NCI-H128 (cell line): Measurements from ENCODE around the gene PAQR7.
"Not testable (repeated sequence)": the region's sequence is repeated elsewhere in the genome, so short reads cannot be mapped to it uniquely, and the experiment has no call there.

ENCODE experiments used
- DNase-seq: peaks from one replicate; lab custom pipeline; 2025; ENCODE audit not compliant: unreplicated experiment; lab: John Stamatoyannopoulos, UW

The PAQR7 gene

GRCh38 chr1:25854554-25854953, 21.0 kb downstream of the PAQR7 start:
- DNase-seq = peak; percentile 42

GRCh38 chr1:25848531-25848930, 27.0 kb downstream of the PAQR7 start:
- no peak for DNase-seq

GRCh38 chr1:25847929-25848328, 27.6 kb downstream of the PAQR7 start:
- DNase-seq = no peak

- DNase-seq = no peak
These were observed 29.8 kb downstream of the PAQR7 start for GRCh38 chr1:25845664-25846063.

- no peak for DNase-seq
These were observed 30.8 kb downstream of the PAQR7 start for GRCh38 chr1:25844536-25845337.

- DNase-seq = no peak
These were observed 32.0 kb downstream of the PAQR7 start for GRCh38 chr1:25843483-25843882.

GRCh38 chr1:25839808-25840207, 35.7 kb downstream of the PAQR7 start:
- DNase-seq = not testable (repeated sequence)

- DNase-seq = no peak
These were observed 38.1 kb downstream of the PAQR7 start for GRCh38 chr1:25837262-25837875.

- no peak for DNase-seq
These were observed 38.8 kb downstream of the PAQR7 start for GRCh38 chr1:25836695-25837094.

- DNase-seq = no peak
These were observed 40.6 kb downstream of the PAQR7 start for GRCh38 chr1:25834894-25835293.

GRCh38 chr1:25833158-25833557, 42.4 kb downstream of the PAQR7 start:
- DNase-seq = no peak

- DNase-seq = no peak
These were observed 43.0 kb downstream of the PAQR7 start for GRCh38 chr1:25832336-25833037.

GRCh38 chr1:25831569-25832196, 43.8 kb downstream of the PAQR7 start:
- DNase-seq = no peak

GRCh38 chr1:25829046-25829445, 46.5 kb downstream of the PAQR7 start:
- no peak for DNase-seq

GRCh38 chr1:25828491-25828890, 47.0 kb downstream of the PAQR7 start:
- DNase-seq = no peak

GRCh38 chr1:25826571-25826970, 48.9 kb downstream of the PAQR7 start:
- DNase-seq = no peak

- no peak for DNase-seq
These were observed 49.9 kb downstream of the PAQR7 start for GRCh38 chr1:25825605-25826004.

- DNase-seq = no peak
These were observed 53.8 kb downstream of the PAQR7 start for GRCh38 chr1:25821630-25822091.

GRCh38 chr1:25821112-25821476, 54.4 kb downstream of the PAQR7 start:
- DNase-seq = no peak

- peak; percentile 45 for DNase-seq
These were observed 55.0 kb downstream of the PAQR7 start for GRCh38 chr1:25820247-25821111.
